ENCODE data around the gene VPS37D.

DNA sequence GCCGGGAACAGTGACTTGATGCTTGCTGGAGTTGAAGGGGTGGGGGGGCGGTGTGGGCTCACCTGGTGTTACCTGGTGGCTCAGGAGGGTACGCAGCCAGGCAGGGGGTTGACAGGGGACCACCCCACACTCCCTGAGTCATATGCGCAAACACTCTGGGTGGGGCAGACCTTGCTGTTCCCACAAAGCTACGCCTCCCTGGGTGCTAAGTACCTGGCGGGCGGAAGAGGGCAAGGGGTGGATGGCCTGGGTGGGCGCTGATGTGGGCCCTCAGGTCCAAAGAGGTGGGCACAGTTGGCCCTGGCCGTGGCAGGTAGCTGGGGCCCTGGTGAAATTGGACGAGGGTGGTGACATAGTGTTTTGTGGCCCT, 37.9 kb downstream of the VPS37D start:
- TF ChIP-seq, protein P1, sequence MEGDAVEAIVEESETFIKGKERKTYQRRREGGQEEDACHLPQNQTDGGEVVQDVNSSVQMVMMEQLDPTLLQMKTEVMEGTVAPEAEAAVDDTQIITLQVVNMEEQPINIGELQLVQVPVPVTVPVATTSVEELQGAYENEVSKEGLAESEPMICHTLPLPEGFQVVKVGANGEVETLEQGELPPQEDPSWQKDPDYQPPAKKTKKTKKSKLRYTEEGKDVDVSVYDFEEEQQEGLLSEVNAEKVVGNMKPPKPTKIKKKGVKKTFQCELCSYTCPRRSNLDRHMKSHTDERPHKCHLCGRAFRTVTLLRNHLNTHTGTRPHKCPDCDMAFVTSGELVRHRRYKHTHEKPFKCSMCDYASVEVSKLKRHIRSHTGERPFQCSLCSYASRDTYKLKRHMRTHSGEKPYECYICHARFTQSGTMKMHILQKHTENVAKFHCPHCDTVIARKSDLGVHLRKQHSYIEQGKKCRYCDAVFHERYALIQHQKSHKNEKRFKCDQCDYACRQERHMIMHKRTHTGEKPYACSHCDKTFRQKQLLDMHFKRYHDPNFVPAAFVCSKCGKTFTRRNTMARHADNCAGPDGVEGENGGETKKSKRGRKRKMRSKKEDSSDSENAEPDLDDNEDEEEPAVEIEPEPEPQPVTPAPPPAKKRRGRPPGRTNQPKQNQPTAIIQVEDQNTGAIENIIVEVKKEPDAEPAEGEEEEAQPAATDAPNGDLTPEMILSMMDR (IDR thresholded peaks at IDR 0.05): no peak
- TF ChIP-seq ZFX (IDR thresholded peaks at IDR 0.05; ENCODE audit: borderline replicate concordance): no peak
